GM18873 (cell line): ENCODE results near the gene PC.
"Not testable (repeated sequence)": the region's sequence is repeated elsewhere in the genome, so short reads cannot be mapped to it uniquely, and the experiment has no call there.

Experiments used
- ATAC-seq: cut with Tn5 transposase; IDR thresholded peaks from one replicate; pipeline ENCODE4 v1.9.1; 2021; ENCODE audit warnings: mild to moderate bottlenecking, moderate library complexity, moderate number of reproducible peaks; ENCODE audit not compliant: unreplicated experiment, low FRiP score

PC gene

DNA sequence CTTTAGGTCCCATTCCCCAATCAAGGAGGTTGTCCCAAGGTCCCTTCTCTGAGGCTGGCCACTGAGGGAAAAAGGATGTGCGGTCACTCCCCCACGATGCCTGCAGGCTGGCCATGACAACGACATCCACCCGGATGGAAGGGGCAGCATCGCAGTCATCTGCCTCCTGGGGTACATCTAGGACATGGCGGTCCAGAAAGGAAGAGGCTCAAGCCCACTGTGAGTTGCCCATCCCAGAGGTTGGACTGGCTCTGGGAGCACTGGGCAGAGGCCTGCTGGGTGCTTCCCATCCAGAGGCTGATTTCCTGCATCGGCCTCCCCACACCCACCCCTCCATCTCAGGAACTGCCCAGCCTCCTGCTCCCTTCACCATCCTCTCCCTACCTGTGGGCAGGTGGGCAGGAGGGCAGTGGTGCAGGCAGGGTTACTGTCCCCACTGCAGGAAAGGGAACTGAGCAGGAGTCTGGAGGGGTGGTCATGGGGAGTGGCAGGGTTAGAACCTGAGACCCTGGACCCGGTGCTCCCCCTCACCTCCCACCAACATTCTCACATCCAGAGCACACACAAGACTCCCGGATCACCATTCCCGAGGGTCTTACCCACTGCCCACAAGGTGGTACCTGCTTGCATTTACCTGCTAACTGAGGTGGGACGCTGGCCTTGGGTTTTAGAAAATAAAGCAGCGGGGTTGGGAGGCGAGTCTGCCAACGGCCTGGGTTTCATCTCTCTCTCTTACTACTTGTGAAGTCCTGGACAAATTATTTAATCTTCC lies 110.5 kb downstream of the PC start:
- no peak for ATAC-seq

- ATAC-seq, result no peak
Observed at GRCh38 chr11:66846671-66847091, 111.5 kb downstream of the PC start.

DNA sequence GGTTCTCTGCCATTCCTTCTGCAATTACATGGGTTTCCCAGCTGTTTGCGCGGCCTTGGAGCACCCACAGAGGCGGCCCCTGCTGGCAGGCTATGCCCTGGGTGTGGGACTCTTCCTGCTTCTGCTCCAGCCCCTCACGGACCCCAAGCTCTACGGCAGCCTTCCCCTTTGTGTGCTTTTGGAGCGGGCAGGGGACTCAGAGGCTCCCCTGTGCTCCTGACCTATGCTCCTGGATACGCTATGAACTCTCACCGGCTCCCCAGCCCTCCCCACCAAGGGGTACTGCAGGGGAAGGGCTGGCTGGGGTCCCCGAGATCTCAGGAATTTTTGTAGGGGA lies 112.3 kb downstream of the PC start:
- no peak for ATAC-seq

- ATAC-seq, result no peak
Observed at GRCh38 chr11:66845143-66845875, 112.9 kb downstream of the PC start.

- no peak for ATAC-seq
Observed at GRCh38 chr11:66844496-66845142, 113.6 kb downstream of the PC start.

DNA sequence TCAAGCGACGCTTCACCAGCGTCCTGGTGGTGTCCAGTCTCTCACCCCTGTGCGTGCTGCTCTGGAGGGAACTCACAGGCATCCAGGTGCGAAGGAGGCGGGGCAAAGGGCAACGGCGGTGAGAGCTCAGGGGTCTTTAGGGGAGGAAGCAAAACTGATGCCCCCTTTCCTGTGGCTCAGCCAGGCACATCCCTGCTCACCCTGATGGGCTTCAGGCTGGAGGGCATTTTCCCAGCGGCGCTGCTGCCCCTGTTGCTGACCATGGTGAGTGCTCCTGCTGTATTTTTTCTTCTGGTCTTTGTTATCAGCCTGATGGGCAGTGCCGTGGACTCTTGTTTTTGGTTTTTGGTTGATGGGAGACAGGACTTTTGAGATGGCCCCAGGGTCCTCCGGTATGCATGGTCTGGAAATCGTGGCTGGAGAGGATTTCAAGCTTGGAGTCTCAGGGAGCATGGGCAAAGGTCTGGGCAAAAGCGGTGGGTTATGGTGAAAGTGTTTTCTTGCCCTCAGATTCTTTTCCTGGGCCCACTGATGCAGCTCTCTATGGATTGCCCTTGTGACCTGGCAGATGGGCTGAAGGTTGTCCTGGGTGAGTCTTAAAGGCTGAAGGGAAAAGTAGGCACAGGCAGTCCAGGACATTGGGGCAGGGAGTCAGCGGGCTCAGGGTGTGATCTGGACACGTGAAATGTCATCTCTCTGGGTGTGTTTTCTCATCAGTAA lies 114.2 kb downstream of the PC start:
- no peak for ATAC-seq

DNA sequence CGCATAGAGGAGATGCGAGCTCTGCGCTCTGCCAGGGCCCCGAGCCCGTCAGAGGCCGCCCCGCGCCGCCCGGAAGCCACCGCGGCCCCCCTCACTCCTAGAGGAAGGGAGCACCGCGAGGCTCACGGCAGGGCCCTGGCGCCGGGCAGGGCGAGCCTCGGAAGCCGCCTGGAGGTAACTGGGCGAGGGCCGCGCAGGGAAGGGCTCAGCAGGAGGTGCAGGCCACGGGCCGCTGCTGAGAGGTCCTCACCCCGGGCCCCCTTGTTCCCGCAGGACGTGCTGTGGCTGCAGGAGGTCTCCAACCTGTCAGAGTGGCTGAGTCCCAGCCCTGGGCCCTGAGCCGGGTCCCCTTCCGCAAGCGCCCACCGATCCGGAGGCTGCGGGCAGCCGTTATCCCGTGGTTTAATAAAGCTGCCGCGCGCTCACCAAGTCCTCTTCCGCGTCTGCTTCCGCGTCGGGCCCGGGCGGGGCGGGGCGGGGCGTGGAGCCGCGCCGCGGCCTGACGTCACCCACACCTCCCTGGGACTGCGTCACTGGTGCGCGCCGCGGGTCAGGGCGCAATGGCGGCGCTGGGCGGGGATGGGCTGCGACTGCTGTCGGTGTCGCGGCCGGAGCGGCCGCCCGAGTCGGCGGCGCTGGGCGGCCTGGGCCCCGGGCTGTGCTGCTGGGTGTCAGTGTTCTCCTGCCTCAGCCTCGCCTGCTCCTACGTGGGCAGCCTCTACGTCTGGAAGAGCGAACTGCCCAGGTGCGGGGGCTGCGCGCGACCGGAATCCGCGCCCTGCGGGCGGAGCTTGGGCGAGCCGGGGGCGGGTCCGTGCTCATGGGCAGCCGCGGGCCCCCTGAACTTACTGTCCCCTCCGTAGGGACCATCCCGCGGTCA lies 115.0 kb downstream of the PC start, which contains the start of gene RCE1:
Gene RCE1 (plus strand): TSS at position 546 of the 880 bp plus-strand sequence. CDS start 15 bp downstream, at position 561.
- ATAC-seq, result peak; percentile 74

- ATAC-seq, result no peak
Observed at GRCh38 chr11:66842501-66842895, 115.7 kb downstream of the PC start.

- ATAC-seq, result no peak
Observed at GRCh38 chr11:66841861-66842260, 116.3 kb downstream of the PC start.

GRCh38 chr11:66840317-66841091 lies 117.7 kb downstream of the PC start:
- ATAC-seq, result no peak

- no peak for ATAC-seq
Observed at GRCh38 chr11:66835768-66836405, 122.3 kb downstream of the PC start.

- no peak for ATAC-seq
Observed at GRCh38 chr11:66834943-66835342, 123.2 kb downstream of the PC start.

- ATAC-seq, result no peak
Observed at GRCh38 chr11:66834539-66834845, 123.7 kb downstream of the PC start.

GRCh38 chr11:66824573-66824972 lies 133.6 kb downstream of the PC start:
- not testable (repeated sequence) for ATAC-seq

DNA sequence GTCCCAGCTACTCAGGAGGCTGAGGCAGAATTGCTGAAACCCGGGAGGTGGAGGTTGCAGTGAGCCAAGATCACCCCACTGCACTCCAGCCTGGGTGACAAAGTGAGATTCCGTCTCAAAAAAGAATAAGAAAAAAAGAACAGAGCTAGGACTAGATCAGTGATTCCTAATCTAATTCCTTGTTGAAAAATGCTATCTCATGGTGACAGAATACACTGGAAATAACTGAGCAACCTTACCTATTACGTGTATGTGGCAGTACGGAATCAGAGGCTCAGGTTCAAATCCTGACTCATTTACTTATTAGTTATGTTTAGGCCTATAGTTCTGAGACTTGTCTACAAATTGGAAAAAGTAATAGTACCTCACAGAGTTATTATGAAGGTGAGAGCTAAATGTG lies 134.5 kb downstream of the PC start:
- no peak for ATAC-seq

DNA sequence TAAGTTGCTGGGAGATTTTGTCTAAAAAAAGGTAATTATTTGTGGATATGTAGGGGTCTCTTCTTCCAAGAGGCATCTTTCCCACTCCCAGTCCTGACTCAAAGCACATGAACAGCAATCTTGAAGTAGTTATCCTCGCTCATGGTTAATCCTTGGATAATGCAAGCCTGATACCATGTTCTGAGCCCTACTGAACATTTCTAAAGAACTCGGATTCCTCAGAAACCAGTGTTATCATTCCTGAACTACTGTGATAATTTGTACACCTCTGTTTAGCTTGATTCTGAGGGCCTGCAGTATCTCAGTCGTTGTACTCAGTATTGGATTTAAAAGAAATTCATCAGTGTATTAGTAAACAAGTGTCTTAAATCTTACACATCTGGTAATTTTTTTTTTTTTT lies 137.3 kb downstream of the PC start:
- ATAC-seq, result no peak

DNA sequence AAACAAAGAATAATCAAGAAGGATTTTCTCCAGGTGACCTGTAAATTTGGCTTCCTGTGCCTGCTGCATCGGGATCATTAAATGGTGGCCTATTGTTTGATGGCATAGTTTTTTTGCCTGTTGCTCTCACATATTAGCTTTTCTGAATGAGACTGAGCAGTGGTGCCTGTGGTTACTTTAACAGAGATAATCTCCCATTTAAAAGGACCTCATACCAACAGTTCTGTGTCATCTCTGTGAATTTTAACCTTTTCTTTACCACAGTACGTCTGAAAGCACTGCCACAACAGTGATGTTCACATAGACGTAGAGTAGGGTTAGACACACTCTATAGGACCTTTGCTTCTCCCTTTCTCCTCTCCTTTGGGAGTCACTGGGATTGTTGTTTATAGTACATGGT lies 137.8 kb downstream of the PC start:
- no peak for ATAC-seq

DNA sequence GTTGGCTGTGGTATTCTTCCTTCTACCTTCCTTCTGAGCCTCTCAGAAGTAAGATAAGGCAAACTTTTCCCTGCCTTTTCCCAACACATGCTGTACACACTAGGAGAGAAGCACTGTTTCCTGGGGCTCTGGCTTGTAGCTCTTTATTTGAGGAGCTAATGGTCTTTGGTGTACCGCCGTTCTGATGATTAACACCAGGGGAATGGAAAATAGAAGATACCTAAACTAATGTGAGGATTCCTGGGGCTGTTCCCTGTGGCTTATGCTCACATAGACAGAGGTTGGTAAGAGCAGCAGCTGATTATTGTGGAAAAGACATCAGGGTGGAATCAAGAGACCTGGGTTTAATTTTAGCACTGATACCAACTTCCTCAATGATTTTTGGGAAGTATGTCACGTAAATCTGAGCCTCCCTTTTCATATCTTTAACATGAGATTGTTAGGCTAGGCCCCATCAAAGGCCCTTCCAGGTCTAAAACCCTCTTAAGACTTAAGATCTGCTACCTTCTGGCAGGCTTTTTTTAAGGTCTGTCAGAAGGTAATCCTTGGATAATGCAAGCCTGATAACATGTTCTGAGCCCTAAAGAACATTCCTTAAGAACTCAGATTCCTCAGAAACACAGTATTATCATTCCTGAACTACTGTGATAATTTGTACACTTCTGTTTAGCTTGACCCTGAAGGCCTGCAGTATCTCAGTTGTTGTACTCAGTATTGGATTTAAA lies 139.8 kb downstream of the PC start:
- no peak for ATAC-seq
